Muscle layer of colon (tissue), 2 donors: ENCODE results near the gene MKNK2.

Experiments used
- H3K27ac ChIP-seq: one replicate; pipeline ENCODE4 v1.7.0; 2013; ENCODE audit warnings: low read depth, mild to moderate bottlenecking, low read length, moderate library complexity
- H3K27me3 ChIP-seq, 2 donors: one replicate each; pipeline ENCODE4 v1.7.0; 2013; ENCODE audit warnings: low read length in 2 of 2, mild to moderate bottlenecking in 2 of 2; ENCODE audit not compliant: insufficient read depth in 2 of 2, control insufficient read depth in 1 of 2
- H3K36me3 ChIP-seq: one replicate; pipeline ENCODE4 v1.7.0; 2013; ENCODE audit warnings: mild to moderate bottlenecking, low read length; ENCODE audit not compliant: insufficient read depth
- H3K4me1 ChIP-seq: one replicate; pipeline ENCODE4 v1.7.0; 2013; ENCODE audit warnings: mild to moderate bottlenecking, low read length; ENCODE audit not compliant: insufficient read depth
- H3K4me3 ChIP-seq, 2 donors: one replicate each; pipeline ENCODE4 v1.7.0; 2013; ENCODE audit warnings: low read length in 2 of 2, low read depth in 1 of 2, mild to moderate bottlenecking in 1 of 2, moderate library complexity in 1 of 2
- H3K9ac ChIP-seq: one replicate; pipeline ENCODE4 v1.7.0; 2013; ENCODE audit warnings: low read length
- H3K9me3 ChIP-seq: one replicate; pipeline ENCODE4 v1.7.0; 2013; ENCODE audit warnings: mild to moderate bottlenecking, low read length
- donor health status: abdominal sarcoma.
- donor health status: Adenocarcinoma of cecum.

Gene MKNK2

DNA sequence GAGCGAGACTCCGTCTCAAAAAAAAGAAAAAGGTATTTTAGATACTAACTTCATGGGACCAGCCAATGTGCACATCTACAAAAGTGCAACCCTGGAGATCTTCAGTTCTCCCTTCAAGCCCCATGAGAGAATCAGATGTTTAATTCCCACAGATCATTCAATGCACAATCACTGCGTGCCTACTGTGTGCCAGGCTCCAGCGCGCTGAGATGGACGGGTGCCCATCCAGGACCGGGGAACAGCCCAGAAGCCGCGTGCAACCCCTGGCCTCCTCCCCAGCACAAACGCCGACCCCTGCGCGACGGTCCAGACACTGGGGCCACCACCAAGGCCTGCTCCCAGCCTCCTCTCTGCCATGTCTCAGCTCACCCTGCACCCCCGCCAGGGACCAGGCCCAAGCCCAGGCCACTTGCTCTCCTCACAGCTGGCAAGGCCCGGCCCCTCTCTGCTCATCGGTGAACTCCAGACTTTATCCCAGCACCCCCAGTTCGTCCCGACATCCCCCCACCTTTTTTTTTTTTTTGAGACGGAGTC lies 40.8 kb downstream of the MKNK2 start:
- H3K9me3 ChIP-seq: no peaks in the 10 kb centered on the region
- H3K4me3 ChIP-seq: no peak overlapping the region
- H3K4me1 ChIP-seq: peaks cover 12% of the 10 kb centered on the region
- no peak overlapping the region for H3K27ac ChIP-seq
- H3K36me3 ChIP-seq: no peaks in the 10 kb centered on the region
- H3K27me3 ChIP-seq: no peaks in the 10 kb centered on the region
- H3K9ac ChIP-seq: no peak overlapping the region

DNA sequence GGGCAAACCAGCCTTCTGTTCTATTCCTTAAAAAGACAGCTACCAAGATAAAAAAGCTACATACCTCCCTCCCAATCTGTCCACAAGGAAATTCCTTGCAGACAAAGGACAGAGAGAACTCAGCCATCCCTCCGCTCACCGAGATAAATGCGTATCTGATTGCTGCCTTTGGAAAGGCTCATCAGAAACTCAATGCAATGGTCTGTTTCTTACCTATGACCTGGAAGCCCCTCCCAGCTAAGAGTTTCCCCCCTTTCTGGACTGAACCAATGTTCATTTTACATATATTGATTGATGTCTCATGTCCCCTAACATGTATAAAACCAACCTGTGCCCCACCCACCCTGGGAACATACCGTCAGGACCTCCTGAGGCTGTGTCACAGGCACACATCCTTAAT lies 47.2 kb downstream of the MKNK2 start:
- no peak overlapping the region for H3K9ac ChIP-seq
- no peaks in the 10 kb centered on the region for H3K4me1 ChIP-seq
- H3K27me3 ChIP-seq: no peaks in the 10 kb centered on the region
- H3K9me3 ChIP-seq: no peaks in the 10 kb centered on the region
- no peak overlapping the region for H3K4me3 ChIP-seq
- H3K36me3 ChIP-seq: peaks cover 14% of the 10 kb centered on the region
- H3K27ac ChIP-seq: no peak overlapping the region

DNA sequence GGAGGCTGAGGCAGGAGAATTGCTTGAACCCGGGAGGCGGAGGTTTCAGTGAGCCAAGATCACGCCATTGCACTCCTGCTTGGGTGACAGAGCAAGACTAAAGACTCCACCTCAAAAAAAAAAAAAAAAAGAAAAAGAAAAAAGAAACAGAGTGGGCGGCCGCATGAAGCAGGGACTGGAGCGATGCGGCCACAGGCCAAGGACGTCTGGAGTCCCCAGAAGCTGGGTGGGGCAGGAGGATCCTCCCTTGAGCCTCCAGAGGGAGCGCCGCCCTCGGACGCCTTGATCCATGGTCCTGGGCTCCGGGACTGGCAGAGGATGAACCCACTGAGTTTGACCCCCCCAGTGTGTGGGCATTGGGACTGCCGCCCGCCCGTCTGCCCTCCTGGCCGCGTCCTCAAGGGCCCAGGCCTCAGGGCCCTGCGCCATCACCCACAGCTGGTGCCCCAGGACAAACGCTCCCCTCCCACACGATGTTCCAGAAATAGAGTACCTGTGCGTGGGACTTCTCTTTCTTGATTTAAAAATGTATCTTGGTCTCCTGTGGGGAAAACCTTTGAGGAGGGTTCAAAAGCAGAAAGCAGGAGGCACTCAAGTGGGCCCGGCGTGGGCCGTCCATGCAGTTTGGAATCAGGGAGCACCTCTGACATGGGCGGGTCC lies 51.1 kb downstream of the MKNK2 start:
- Histone ChIP-seq H3K4me3 (no peak overlapping the region), H3K36me3 (peaks cover 26% of the 10 kb centered on the region), H3K9ac (no peak overlapping the region), H3K4me1 (no peaks in the 10 kb centered on the region), H3K27me3 (no peaks in the 10 kb centered on the region), H3K27ac (no peak overlapping the region), H3K9me3 (no peaks in the 10 kb centered on the region)

DNA sequence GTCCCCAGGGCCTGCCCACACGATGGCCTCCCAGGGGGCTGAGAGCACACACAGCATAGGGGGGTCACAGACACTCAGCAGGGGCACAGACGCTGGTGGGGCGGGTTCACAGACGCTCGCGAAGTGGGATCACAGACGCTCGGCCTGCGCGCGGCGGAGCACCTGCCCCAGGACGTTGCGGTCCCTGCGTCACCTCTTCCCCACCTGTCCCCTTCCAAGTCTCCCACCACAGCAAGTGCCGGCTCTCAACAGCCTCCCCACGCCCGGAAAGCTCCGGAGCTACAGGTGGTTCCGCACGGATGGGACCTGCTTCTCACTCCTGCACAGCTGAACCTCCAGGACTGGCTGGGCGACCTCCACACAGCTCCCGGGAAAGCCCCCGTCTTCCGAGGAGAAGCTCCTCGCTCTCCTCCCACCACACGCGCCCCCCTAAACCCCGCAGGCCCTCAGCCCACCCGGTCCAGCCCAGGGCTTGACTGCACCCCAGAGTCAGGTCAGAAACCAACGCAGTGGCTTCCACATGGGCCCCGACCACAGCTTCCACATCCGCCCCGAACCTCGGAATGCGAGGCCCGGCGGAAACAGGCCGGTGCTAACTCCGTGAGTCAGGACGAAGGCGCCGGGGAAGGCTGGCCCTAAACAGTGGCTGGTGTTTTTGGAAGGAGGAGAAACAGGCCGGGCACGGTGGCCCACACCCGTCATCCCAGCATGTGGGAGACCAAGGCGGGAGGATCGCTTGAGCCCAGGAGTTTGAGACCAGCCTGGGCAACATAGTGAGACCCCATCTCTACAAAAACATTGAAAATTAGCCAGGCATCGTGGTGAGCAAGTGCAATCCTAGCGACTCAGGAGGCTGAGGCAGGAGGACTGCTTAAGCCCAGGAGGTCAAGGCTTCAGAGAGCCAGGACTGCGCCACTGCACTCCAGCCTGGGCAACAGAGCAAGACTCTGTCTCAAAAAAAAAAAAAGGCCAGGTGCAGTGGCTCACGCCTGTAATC lies 52.0 kb downstream of the MKNK2 start:
- H3K4me1 ChIP-seq: no peaks in the 10 kb centered on the region
- peaks cover 26% of the 10 kb centered on the region for H3K36me3 ChIP-seq
- H3K4me3 ChIP-seq: no peak overlapping the region
- no peak overlapping the region for H3K27ac ChIP-seq
- no peaks in the 10 kb centered on the region for H3K27me3 ChIP-seq
- no peaks in the 10 kb centered on the region for H3K9me3 ChIP-seq
- no peak overlapping the region for H3K9ac ChIP-seq

DNA sequence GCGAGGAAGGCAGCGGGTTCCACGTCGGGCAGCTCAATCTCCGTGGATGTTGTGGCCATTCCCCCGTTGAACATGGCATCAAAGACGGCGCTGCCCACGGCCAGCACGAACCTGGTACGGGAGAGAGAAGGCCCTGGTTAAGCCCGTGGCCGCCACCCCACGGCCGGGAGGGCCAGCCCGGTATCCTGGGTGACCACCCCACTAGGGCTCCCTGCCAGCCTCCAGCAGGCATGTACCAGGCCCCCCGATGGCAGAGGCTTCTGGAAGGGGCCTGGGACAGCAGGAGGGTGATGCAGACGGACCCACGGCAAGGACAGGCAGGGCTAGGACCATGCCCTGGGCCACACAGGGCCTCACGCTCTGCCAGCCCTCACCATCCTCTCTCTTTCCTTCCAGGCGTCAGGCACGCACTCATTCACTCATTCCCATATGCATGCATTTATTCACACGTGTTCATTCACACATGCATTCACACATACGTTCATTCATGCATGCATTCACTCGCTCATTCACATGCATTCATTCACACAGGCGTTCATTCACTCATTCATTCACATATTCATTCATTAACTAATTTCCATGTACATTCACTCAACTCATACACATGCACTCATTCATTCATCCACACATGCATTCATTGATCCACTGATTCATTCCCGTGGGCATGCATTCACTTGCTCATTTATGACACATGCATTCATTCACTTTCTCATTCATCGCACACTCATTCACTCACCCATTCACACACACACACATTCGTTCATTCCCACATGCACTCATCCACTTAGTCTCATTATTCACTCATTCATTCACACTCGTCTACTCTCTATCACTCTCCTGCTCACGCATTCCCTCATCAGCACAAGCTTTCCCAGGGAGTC lies 53.5 kb downstream of the MKNK2 start:
- no peaks in the 10 kb centered on the region for H3K27me3 ChIP-seq
- H3K36me3 ChIP-seq: peaks cover 30% of the 10 kb centered on the region
- no peaks in the 10 kb centered on the region for H3K9me3 ChIP-seq
- H3K4me1 ChIP-seq: no peaks in the 10 kb centered on the region
- H3K4me3 ChIP-seq: no peak overlapping the region
- H3K9ac ChIP-seq: no peak overlapping the region
- H3K27ac ChIP-seq: no peak overlapping the region

DNA sequence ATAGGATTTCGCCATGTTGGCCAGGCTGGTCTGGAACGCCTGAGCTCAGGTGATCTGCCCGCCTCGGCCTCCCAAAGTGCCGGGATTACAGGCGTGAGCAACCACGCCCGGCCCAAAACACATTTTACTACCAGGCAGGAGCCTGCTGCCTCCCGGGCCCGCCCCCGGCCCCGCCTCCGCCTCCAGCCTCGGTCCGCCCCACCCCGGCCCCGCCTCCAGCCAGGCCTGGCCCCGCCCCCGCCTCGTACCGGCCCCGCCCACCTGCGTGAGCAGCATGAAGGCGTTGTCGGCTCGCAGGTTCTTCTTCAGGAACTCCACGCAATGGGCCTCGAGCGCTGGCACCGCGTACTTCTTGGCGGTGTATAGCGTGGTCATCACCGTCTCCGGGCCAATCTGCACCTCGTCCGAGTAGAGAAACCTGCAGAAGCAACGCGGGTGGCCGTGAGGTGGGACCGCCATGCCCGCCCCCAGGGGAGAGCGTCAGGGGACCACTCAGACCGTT lies 58.2 kb downstream of the MKNK2 start:
- peaks cover 42% of the 10 kb centered on the region for H3K36me3 ChIP-seq
- H3K9me3 ChIP-seq: no peaks in the 10 kb centered on the region
- H3K27ac ChIP-seq: no peak overlapping the region
- no peak overlapping the region for H3K9ac ChIP-seq
- H3K27me3 ChIP-seq: no peaks in the 10 kb centered on the region
- H3K4me1 ChIP-seq: no peaks in the 10 kb centered on the region
- H3K4me3 ChIP-seq: no peak overlapping the region

DNA sequence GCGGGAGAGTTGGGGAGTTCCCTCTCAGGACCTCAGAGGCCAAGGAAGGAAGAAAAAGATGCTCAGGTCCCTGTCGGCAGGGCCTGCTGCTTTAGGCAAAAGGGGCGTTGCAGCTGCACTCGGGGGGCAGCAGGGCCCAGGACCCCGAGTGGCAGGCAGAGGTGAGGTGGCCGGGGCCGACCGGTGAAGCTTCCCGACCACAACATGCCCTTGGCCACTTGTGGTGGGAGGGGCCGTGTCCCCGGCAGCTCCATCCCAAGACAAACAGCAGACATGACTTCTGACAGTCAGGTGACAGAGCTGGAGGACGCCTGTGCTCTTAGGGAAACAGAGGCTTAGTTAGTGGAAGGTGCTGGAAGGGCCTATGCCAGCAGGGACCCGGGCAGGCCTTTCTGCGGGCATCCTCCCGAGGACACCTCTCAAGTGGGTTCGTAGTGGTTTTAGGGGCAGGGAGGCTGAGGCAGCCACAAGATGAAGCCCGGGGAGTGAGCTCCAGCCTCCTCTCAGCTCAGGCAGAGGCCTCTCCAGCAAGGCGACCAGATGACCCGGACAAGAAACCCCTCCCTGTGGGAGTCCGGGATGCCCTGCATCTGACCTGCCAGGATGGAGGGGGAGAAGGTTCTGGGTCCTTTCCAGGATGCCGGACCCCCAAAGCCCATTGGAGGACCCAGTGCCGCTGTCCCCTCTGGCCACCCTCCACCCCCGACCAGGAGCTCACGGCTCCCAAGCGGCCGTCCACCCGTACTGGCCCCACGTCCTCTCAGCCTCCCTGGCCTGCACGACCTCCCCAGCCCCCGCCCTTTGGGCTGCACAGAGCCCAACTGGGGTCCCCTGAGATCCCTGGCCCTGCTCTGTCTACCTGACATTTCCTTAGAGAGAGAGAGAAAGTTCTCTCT lies 59.8 kb downstream of the MKNK2 start:
- Histone ChIP-seq H3K9ac (no peak overlapping the region), H3K9me3 (no peaks in the 10 kb centered on the region), H3K4me1 (no peaks in the 10 kb centered on the region), H3K27ac (no peak overlapping the region), H3K27me3 (no peaks in the 10 kb centered on the region), H3K4me3 (no peak overlapping the region), H3K36me3 (peaks cover 44% of the 10 kb centered on the region)

DNA sequence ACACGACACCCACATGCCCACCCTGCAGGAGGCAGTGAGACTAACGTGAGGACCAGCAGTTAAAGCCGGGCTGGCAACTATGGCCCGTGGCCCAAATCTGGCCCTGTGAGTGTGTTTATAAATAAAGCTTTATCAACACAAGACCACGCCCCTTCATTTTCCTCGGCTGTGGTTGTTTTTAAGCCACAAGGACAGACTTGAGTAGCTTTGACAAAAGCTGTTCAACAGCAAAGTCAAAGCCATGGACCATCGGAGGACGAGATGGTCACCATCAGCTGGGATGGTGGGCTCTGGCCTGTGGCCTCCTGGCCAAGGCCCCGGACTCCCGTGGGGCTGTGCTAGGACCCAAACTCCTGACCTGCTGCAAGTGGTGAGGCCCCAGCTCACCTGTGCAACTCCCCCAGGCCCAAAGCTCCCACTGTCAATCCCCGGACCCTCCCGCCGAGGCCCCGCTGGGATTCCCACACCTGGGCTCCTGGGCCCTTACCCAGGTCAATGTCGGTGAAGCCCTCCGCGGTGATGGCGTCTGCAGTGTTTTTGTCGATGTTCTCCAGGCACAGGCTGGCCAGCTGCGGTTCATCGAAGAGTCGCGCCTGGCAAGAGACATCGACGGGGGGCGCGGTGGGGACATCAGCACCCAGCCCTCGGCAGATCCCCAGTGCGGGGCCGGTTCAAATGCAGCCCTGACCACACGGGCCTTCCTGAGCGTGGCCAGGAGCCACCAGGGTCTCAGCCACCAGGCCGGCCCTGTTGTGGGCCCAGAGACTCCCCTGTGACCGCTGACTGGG lies 60.6 kb downstream of the MKNK2 start:
- Histone ChIP-seq H3K36me3 (peaks cover 44% of the 10 kb centered on the region), H3K27me3 (no peaks in the 10 kb centered on the region), H3K4me1 (no peaks in the 10 kb centered on the region), H3K9ac (no peak overlapping the region), H3K9me3 (no peaks in the 10 kb centered on the region), H3K4me3 (no peak overlapping the region), H3K27ac (no peak overlapping the region)

DNA sequence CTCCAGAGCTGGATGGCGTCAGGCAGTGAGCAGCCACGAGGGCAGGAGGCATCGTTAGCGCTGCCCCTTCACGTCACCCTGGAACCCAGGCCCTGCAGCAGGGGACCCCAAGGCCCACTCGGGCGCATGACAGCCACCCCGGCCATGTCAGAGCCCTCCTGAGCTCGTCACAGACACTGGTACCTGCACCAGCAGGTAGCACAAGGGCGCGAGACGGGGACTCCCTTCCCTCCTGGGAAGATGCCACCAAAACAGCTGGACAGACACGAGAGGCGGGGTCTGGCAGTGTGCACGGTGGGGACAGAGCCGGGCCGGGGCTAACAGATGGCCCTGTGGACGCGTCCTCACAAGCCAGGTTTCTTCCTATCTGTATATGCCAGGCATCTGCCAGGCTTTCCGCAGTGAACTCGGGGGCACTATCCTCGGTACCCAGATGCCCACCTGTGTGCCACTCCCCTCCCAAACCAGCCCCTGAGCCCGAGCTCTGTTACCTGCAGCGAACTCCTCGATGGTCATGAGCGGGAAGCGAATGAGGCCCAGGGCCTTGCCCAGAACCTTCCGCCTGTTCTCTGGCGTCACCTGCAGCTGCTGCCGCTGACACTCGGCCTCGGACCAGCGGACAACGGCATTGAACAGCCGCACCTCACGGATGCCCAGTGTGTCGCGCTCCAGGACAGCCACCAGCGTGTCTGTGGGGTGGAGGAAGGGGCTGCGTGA lies 61.4 kb downstream of the MKNK2 start:
- no peak overlapping the region for H3K27ac ChIP-seq
- no peak overlapping the region for H3K9ac ChIP-seq
- H3K9me3 ChIP-seq: no peaks in the 10 kb centered on the region
- H3K4me3 ChIP-seq: no peak overlapping the region
- no peaks in the 10 kb centered on the region for H3K4me1 ChIP-seq
- H3K27me3 ChIP-seq: no peaks in the 10 kb centered on the region
- peaks cover 44% of the 10 kb centered on the region for H3K36me3 ChIP-seq
